SK-N-DZ (cell line): ENCODE data around the gene MAP2K3.

ENCODE experiments used
- DNase-seq: peaks from one replicate; pipeline ENCODE4 v3.0.0-alpha.2; 2015; ENCODE audit warnings: low spot score

The MAP2K3 gene

DNA sequence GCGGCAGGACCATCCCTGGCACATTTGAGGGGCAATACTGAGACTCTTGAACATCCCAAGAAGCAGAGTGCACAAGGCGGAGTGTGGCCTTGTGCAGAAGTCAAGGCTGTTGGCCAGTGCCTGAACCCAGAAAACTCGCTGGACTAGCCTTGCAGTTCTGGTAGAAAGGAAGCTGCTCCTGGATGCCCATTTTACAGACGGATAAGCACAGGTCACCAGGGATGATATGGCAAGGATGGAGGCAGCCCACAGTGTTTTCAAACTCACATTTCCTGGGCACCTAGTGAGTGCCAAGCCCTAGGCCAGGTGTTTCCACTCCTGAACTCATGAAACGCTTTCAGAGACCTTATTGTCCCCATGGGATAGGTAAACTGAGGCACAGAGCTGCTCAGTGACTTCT lies 1.7 kb upstream of the MAP2K3 start:
- DNase-seq: no peak

DNA sequence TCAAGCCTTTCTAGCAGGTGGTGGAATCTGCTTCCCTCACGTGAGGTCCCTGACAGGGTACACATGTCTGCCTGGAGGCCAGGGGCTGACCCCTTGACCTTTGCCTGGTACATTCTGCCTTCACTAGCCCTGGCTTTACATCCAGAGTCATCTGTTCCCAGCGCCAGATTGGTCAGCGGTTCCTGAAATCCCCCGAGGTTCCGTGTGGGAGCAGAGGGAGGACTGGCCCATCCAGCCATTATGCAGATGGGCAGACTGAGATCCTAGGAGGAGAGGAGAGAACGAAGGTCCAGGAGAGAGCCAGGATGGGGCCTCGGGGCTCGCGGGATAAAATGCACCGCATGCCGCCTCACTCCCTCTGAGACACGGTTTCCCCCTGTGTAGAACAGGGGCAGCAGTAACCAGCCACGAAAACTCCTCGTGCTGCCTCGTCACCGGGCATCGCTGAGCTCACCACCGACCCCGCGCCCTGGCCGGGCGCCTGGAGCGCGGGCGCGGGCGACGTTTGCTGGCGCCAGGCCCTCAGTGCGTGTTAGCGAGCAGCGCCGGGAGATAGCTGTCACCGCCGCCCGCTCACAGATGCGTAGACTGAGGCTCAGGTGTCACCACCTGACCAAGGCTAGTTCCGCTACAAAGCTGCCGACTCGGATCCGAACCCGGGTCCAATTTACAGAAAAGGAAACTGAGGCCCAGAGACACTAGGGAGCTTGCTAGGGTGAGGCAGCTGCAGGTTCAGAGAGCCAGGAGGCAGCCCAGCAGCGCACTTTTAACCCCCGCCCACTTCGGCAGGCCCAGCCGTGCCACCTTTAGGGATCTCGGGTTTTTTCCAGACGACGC lies 811 bp upstream of the MAP2K3 start:
- peak; percentile 40 for DNase-seq

DNA sequence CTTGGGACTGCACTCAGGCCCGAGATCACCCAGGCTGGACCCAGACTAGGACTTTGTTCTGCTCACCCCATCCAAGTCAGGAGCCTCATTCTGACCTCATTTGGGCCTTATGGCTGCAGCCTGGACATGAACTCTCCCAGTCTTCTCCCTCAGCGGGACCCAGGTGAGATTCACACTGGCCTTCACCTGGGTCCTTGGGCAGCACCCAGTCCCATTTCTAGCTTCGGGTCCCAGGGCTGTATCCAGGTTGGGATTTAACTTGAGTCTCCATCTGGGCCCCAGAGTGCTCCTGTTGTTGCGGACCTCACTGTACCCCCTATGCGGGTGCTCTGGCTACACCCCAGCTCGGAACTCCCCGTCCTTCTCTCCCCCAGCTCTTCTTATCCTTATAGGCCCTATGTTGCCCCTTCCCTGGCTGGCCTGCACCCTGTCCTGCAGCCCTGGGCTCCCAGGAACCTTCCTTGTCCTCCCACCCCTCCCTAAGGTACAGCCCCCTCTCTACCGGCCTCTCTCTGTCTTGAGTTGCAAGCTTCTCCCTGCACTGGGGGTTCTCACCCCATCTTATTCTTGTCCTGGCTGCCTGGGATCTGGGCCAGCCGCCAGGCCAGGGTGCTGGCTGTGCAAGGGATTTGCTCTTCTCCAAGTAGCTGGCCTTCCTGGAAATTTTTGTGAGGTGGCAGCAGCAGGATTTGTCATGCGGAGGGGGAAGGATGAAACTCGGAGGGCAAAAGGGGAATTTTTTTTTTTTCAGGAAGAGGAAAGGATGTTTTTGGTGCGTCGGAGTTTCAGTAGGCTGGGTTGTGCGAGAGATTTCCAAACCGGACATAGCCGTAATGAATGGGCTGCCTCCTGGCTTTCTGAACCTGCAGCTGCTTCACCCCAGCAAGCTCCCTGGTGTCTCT lies 904 bp downstream of the MAP2K3 start:
- no peak for DNase-seq

DNA sequence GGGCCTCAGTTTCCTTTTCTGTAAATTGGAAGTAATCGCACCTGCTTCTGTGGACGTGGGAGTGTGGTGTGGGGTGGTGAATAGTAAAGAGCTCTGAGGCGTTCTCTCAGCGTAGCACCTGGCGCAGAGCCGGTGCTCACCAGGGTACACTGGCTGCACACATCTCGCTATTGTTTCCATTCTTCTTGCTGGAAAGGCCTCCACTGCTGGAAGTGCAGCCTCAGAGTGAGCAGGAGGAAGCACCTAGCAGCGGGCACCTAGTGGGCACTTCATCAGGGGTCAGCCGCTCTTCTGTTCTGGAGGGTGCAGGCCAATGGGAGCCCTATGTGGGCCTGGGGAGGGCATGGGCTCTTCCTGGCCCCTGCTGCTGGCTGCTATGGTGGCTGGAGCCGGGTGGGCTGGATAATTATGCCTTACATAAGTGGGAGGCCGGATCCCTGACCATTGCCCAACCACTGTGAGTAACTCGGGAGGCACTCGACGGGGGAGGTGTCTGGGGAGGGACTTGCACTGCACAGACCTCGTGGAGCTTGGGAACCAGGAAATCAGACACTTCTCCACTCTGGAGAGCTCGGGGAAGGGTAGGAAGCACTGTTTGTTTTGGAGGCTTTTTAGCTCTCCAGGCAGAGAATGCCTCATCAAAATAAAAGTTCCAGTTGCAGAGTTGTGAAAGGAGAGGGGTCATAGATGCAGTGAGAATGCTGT lies 1.7 kb downstream of the MAP2K3 start:
- peak; percentile 60 for DNase-seq

DNA sequence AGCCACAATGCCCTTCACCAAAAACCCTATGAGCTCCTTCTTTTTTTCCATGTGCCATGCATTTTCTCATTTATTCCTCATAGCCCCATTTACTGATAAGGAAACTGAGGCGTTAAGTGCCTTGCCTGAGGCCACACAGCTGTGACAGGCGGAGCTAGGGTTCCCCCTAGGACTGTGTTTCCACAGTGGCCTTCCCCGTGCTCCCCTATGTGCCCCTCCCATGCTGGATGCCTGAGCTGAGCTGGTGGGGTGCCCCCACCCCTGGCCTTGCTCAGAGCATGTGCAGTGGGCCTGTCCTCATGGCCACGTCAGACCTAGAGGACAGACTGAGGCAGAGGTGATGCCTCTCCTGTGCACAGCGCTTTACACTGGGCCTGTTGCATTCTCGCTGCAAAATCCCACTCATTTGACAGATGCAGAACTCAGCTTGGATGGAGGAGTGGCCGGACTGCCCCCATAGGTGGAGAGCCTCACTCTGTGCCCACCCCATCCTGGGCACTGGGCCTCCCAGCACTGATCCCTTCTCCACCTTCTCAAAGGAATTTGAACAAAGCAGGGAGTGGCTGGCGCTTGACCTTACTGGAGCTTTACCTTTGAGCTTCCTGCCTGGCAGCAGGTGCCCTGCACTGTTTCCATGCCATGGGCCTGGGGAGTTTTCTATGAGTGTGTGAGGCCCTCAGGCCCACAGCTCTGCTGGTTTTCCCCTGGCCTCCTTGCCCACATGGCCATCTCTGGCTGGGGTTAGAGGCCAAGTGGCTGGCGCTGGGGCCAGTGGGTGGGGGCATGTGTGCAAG lies 2.6 kb downstream of the MAP2K3 start:
- DNase-seq: no peak

DNA sequence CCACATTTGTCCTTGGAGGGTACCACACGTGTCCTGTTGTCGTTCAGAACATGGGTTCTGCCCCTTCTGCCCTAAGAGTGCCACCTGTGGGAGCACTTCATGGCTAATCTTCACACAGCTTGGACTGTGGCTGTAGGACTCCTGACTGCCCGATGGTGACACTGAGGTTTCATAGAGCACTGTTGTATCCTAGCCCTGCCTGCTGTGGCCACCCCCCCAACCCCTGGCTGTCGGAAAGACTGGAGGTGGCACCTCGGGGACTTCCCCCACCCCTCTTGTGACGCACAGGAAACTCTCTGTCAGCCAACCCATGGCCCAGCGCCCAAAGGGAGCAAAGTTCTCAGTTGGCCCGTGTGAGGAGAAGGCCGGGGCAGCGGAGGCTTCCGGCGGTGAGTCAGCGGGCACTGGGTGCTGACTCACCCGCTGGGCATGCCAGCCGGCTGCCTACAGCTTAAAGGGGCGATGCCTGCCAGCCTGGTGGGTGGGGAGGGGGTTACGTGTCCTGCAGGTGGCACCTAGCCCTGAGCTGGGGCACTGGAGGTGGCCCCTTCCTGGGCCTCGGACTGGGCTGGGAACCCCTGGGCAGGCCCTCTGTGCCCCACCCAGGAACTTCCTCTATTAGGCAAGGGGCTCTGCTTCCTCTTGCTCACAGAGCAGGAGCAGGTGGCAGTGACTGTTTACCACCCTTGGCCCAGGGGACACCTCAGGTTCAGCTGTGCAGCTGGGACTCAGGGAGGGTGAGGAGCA lies 3.4 kb downstream of the MAP2K3 start:
- DNase-seq: no peak

DNA sequence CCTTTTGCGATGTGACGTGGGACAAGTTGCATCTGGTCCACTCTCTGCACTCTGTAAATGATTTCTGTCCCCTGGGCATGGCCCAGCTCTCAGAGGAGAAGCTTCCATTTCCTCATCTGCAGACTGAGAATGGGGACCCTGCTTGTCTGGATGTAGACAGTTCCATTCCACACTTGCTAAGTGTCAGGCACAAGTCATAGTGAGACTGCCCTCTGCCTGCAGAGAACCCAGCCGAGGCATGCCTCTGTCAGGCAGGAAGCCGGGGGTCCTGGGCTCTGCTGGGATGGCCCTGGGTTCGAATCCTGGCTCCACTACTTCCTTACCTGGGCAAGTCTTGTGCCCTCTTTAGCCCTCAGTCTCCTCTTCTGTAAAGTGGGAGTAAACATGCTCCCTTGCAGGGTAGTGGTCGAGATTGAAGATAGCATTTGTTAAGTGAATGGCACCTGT lies 4.1 kb downstream of the MAP2K3 start:
- DNase-seq: no peak

DNA sequence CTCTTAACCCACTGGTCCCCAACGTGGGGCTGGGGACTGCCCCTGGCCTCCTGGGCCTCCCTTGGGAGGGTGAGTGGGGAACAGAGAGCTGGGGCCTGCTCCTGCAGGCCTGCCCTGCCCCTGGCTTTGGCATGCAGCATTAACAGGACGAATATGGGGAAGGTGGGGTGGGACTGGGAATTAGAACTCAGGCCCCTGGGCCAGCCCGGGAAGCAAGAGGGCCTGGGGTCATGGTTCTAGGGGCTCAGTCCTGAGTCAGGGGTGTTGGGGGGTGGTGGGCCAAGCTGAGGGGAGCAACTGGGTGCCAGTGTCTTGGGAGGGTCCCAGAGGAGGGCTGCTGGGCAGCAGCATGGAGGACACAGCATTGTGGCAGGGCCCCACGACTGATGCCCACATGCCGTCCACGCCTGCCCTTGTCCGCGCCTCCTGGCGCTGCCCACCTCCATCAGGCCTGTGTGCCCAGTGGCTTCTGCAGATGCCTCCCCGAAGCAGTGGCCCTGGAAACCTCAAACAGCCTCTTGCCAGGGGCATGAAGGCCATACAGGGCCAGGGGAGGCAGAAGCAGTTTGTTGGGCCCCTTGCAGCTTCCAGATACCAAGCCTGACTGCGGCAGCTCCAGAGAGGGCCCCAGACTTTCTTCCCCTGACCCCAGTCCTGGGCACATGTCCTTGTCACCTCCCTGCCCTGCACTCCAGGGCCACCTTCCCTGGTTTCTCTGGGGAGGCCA lies 4.8 kb downstream of the MAP2K3 start:
- DNase-seq: no peak

DNA sequence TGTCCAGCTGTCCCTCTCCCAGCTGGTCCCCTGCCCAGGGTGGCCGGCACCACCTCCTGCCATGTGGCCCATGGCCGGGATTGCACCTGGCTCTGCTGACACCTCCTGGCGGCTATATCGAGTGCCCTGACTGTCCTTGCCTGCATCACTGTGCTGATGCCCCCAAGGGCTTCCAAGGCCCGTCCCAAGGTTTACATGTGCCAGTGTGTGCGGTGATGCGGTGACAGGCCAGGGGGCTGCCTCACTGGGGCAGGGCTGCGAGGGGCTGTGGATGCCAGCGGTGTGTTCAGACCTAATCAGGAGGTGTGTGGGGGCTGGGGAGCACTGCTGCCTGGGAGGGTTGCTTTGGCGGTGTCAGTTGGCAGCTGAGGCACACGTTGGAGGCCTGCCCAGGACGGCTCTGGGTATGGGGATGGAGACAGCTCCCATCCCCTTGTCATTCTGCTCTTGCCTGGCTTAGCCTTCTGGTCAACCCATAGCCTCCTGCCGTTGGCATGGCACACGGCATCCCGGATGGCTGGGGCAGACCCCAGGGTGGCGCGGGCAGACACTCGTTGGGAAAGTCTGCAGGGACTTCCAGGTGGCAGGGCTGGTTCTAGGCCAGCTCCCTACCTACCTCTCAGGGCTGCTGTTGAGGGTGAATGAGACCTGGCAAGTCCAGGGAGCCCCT lies 5.5 kb downstream of the MAP2K3 start:
- no peak for DNase-seq

DNA sequence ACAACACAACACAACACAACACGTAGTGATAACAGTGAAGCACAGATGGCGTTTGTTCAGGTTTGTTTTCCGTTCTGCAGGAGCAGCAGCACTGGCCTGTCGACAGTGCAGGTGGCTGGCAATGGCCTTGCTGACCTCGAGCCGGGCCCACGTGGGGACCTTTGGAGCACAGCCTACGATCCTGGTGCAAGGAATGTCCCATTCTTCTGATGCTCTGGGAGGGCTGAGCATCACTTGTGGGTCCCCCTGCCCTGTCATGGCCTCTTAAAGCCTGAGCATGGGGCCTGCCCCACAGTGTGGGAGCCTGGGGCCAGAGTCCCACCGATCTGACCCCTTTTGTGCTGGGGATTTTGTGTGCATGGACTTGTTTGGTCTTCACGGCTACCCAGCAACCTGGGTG lies 6.8 kb downstream of the MAP2K3 start:
- DNase-seq: no peak

DNA sequence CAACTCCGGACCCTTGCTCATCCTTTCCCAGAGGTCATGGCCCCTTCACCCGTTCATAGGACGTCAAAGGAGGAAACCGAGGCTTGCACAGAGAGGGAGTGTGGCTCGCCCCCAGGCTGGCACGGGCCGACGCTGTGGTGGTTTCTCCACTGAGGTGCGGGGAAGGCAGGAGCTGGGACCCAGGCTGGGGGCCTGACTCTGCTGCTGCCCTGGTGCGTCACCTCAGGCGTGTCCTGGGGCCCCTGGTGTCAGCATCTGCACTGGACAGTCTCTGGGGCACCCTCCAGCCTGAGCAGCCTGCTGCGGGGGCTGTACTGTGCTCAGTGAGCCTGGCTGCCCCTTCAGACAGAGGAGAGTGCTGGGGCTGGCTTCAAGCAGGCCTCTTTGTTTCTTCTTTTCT lies 7.4 kb downstream of the MAP2K3 start:
- DNase-seq: no peak

DNA sequence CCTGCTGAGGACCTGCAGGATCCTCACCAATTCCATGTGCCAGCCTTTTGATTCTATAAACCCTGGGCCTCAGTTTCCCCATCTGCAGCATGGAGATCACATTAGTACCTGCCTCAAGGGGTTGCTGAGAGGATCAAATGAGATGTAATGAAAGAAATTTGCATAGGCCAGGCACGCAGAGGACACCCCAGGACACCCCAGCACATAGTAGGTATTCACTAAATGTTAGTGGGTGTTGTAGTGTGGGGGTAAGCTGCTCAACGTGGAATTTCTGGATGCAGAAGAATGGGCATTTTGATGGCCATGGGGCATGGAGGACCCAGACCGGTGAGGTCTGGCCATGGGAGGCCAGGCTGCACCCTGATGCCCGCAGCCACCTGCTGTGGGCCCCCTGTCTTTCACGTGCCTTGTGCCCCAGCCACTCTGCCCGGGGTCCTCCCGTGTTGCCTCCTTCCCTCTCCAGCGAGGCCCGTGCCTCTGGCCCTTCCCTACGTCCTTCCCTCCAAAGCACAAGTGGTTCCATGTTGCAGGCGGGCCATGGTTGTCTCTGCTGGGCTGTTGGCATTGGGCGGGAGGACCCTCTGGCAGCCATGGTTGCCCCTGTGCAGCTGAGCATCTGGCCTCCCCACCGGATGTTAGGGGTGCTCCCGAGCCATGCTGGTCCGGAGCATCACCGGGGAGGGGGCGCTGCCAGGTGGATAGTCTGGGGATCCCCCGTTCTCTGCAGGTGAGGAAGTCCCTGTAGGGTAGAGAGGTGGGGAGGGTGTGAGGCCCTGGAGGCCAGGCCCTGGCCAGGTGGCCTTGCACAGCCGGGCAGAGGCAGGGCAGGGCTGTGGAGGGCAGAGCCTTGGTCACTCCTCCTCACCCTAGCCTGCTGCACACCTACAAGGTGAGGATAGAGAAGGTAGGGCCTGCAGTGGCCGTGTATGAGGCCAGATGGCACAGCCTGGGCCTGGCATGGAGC lies 8.6 kb downstream of the MAP2K3 start:
- DNase-seq: no peak

DNA sequence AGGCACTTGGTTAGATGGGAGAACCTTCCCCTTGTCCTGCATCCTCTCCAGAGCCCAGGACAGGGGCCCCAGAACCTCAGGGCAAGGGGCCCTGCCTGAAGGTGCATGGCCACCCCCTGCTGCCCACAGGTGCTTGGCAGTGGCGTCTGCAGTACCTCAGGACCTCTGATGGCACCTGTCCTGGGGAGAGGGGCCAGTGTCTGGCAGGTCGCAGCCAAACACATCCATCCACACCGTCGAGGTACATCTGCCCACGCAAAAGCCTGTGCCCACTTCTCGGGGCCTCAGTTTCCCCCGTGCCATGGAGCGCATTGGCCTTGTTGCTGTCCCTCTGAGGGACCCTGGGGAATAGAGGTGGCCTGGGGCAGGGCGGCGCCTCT lies 9.3 kb downstream of the MAP2K3 start:
- DNase-seq: no peak

DNA sequence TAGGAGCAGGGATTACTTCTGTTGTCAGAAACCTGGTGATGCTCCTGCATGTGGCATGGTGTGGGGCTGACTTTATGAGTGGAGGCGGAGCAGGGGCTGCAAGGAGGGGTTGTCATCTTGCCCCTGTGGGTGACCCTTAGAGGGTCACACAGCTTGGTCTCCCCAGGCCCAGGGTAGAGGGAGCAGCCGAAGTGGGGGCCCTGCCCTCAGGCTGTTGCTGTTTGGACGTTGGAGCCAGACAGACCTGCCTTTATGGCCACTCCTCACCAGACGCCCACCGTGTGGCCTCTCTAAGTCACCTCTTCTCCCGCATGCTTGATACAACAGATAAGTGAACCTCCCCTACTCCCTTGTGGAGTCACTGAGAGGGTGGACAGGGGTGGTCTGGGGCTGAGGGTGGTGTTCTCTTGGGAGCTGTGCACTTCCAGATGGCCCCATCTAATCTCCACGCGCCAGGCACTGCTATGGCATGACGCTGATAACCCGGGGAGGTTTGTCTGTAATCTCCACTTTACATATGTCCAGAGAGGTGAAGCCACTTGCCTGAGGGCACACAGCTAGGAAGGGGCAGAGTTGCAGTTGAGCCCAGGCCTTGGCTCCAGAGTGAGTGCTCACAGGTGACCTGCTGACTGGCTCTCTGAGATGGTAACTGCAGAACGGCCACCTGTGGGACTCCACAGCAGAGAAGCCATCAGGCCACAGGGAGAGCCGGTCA lies 10.0 kb downstream of the MAP2K3 start:
- DNase-seq: peak; percentile 55

DNA sequence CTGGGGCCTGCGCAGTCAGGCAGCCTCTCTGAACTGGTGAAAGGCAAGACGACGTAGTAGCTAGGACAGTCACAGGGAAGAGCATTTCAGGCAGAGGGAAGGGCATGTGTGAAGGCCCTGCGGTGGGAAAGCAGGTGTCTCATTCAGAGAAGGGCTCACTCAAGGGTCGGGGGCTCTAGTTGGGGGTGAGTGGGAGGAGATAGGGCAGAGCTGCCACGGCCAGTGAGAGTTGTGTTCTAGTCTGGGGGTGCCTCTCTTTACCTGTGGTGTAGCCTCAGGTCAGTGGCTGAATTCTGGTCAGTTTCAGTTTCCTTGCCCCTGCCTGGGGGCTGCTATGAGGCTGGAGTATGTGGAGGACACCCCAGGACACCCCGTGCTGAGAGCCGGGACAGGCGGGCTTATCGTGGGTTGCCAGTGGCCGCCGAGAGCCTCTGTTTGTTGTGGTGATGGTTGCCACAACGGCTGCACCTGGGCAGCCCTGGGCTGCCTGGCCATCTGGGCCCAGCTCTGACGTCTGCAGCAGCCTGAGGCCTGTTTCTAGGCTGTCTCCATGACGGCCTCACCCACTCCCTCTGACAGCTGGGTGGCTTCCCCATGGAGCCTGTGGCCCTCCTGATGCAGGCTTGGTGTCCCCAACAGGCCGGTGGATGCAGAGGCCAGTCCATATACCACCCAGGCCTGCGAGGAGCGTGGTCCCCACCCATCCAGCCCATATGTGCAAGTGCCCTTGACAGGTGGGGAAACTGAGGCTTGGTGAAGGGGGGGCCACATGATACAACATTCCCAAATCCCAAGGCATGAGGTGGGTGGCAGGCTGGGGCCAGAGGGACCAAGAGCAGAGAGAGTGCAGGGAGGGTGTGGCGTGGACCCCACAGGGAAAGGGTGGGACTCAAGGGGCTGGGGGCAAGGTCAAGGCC lies 10.8 kb downstream of the MAP2K3 start:
- no peak for DNase-seq
